ENCODE results near the gene CDA.

DNA sequence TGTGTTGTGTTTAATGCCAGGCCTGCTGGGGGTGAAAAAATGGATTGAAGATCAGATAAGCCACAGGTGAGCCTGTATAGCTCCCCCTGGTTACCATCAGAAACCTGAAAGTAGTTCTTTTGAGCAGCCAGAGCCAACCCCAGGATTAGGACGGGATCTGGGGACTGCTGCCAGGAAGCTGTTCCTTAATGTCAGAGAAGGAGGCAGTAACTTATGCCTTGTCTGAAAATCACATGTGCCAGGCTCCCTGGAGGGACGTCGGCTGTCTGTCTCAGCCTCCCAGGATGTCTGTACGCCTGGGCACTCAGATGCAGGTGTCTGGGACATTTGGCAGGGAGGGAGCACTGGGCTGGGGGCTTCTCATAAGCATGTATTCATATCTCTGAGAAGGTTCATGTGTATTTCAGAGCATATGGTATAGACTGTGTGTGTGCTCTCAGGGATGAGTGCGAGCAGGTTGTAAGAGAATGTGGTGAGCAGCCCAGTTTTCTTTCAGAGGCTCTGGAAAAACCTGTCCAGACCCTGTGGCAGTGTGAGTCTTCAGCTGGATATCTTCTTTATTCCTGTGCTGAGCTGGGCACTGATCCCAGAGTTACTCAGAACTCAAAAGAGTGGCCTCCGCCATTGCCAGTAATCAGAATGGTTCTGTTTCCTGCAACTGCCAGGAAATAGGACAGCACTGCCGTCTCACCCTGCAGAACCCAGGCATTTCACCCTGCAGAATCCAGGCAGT lies 33.7 kb upstream of the CDA start:
- TF ChIP-seq POLR2A (IDR thresholded peaks at IDR 0.05): no peak
- TF ChIP-seq, protein P1, sequence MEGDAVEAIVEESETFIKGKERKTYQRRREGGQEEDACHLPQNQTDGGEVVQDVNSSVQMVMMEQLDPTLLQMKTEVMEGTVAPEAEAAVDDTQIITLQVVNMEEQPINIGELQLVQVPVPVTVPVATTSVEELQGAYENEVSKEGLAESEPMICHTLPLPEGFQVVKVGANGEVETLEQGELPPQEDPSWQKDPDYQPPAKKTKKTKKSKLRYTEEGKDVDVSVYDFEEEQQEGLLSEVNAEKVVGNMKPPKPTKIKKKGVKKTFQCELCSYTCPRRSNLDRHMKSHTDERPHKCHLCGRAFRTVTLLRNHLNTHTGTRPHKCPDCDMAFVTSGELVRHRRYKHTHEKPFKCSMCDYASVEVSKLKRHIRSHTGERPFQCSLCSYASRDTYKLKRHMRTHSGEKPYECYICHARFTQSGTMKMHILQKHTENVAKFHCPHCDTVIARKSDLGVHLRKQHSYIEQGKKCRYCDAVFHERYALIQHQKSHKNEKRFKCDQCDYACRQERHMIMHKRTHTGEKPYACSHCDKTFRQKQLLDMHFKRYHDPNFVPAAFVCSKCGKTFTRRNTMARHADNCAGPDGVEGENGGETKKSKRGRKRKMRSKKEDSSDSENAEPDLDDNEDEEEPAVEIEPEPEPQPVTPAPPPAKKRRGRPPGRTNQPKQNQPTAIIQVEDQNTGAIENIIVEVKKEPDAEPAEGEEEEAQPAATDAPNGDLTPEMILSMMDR (IDR thresholded peaks at IDR 0.05): no peak
- TF ChIP-seq EP300 (IDR thresholded peaks at IDR 0.05): no peak
